B cell (primary cell): ENCODE data around the gene NFE2L1. TPM values are rescaled to one million over a fixed set of nuclear protein-coding genes. Genes with fewer than 3 reads are reported as not detected.

Source experiments
- ATAC-seq: fragments of 200-7000 bp; cut with Tn5 transposase; one replicate; pipeline ENCODE4 v1.10.0; 2021; ENCODE audit warnings: low read depth, mild to moderate bottlenecking, moderate number of reproducible peaks, moderate library complexity
- CTCF ChIA-PET: fragments of 350-600 bp; sonication (Branson Sonifier 250); formaldehyde crosslinking; loops from one replicate; lab custom pipeline; 2021; ENCODE audit warnings: antibody characterized with exemption, inconsistent platforms; lab: Charles Lee
- POLR2A ChIA-PET: fragments of 350-600 bp; sonication (Branson Sonifier 250); formaldehyde crosslinking; loops from one replicate; lab custom pipeline; 2021; ENCODE audit warnings: antibody characterized with exemption; lab: Charles Lee
- DNase-seq: peaks from one replicate; pipeline ENCODE4 v3.0.0; 2013
- H2AFZ ChIP-seq: 2 replicates; pipeline ENCODE4 v1.6.1; 2012; ENCODE audit warnings: mild to moderate bottlenecking, low read depth, low read length; ENCODE audit not compliant: insufficient read depth, poor library complexity, severe bottlenecking
- H3K27ac ChIP-seq, 2 donors: 1 replicate in 1 of 2; 2 replicates in 1 of 2; pipeline ENCODE4 v1.5.1; 2012 to 2013; ENCODE audit warnings: low read length in 2 of 2, mild to moderate bottlenecking in 2 of 2, moderate library complexity in 1 of 2
- H3K27me3 ChIP-seq, 4 experiments: fragments of 200-600 bp in 1 of 4; sonication (generic) in 1 of 4; replicated peaks in 1 of 4; 1 replicate in 2 of 4; 2 replicates in 2 of 4; pipeline versions ENCODE4 v1.6.1 to v1.7.0; 2013 to 2016; ENCODE audit warnings: low read length in 3 of 4, mild to moderate bottlenecking in 2 of 4, mixed read lengths in 1 of 4, moderate library complexity in 1 of 4; ENCODE audit not compliant: insufficient read depth in 4 of 4, control insufficient read depth in 3 of 4; ENCODE audit errors: control extremely low read depth in 1 of 4
- H3K36me3 ChIP-seq, 2 experiments: replicated peaks in 1 of 2; 1 replicate in 1 of 2; 2 replicates in 1 of 2; pipeline versions ENCODE4 v1.6.1 to v1.7.1; 2013; ENCODE audit warnings: low read length in 1 of 2; ENCODE audit not compliant: insufficient read depth in 2 of 2, control insufficient read depth in 1 of 2; ENCODE audit errors: control extremely low read depth in 1 of 2, extremely low read depth in 1 of 2
- H3K4me1 ChIP-seq, 2 donors: fragments of 200-600 bp in 1 of 2; sonication (generic) in 1 of 2; 1 replicate in 1 of 2; 2 replicates in 1 of 2; pipeline versions ENCODE4 v1.5.1 to v1.6.1; 2013 to 2017; ENCODE audit warnings: low read length in 2 of 2; ENCODE audit not compliant: control insufficient read depth in 2 of 2, insufficient read depth in 2 of 2
- H3K4me2 ChIP-seq: replicated peaks from 2 replicates; pipeline ENCODE3; 2012; ENCODE audit warnings: mild to moderate bottlenecking, low read depth, low read length; ENCODE audit not compliant: poor library complexity, severe bottlenecking
- H3K4me3 ChIP-seq, 5 experiments: fragments of 200-600 bp in 1 of 5; sonication (generic) in 1 of 5; 1 replicate in 3 of 5; 2 replicates in 2 of 5; pipeline versions ENCODE4 v1.5.1 to v1.7.0; 2011 to 2016; ENCODE audit warnings: low read length in 4 of 5, mild to moderate bottlenecking in 4 of 5, low read depth in 2 of 5, control low read depth in 1 of 5, moderate library complexity in 1 of 5; ENCODE audit not compliant: insufficient read depth in 1 of 5; ENCODE audit errors: control extremely low read depth in 1 of 5, extremely low read depth in 1 of 5
- H3K79me2 ChIP-seq: fragments of 200-600 bp; sonication (generic); one replicate; pipeline ENCODE4 v1.6.0; 2016; ENCODE audit warnings: low read length; ENCODE audit not compliant: control insufficient read depth, insufficient read depth
- H3K9ac ChIP-seq: fragments of 200-600 bp; sonication (generic); 2 replicates; pipeline ENCODE4 v1.6.1; 2017; ENCODE audit warnings: mild to moderate bottlenecking, low read length, moderate library complexity
- H3K9me3 ChIP-seq, 3 donors: one replicate each; pipeline versions ENCODE4 v1.6.1 to v1.7.1; 2013; ENCODE audit warnings: low read length in 2 of 3; ENCODE audit not compliant: control insufficient read depth in 2 of 3, insufficient read depth in 1 of 3; ENCODE audit errors: control extremely low read depth in 1 of 3
- H4K20me1 ChIP-seq: 2 replicates; pipeline ENCODE4 v1.6.0; 2012; ENCODE audit warnings: mild to moderate bottlenecking, low read length; ENCODE audit not compliant: insufficient read depth, control insufficient read depth, poor library complexity, severe bottlenecking
- H3K27ac Mint-ChIP-seq: one replicate; pipeline ENCODE4 v1.8.0; 2021; ENCODE audit warnings: mixed read lengths
- H3K27me3 Mint-ChIP-seq: one replicate; pipeline ENCODE4 v1.8.0; 2021; ENCODE audit warnings: mixed read lengths
- H3K4me1 Mint-ChIP-seq: one replicate; pipeline ENCODE4 v1.8.0; 2021; ENCODE audit warnings: mixed read lengths
- H3K4me3 Mint-ChIP-seq: one replicate; pipeline ENCODE4 v1.8.0; 2021; ENCODE audit warnings: mixed read lengths
- H3K9me3 Mint-ChIP-seq: one replicate; pipeline ENCODE4 v1.8.0; 2022; ENCODE audit warnings: mixed read lengths; ENCODE audit not compliant: insufficient read depth
- EZH2 ChIP-seq: IDR thresholded peaks from 2 replicates; pipeline ENCODE4 v1.6.1; 2012; ENCODE audit warnings: borderline replicate concordance, low read depth, mild to moderate bottlenecking, moderate library complexity, low read length; ENCODE audit not compliant: insufficient read depth, poor library complexity, severe bottlenecking
- WGBS: methylation state at CpG from one replicate; pipeline ENCODE4 v1.1.5; 2013; ENCODE audit warnings: missing lambda C conversion rate; ENCODE audit not compliant: insufficient coverage; 5-methylcytosine and 5-hydroxymethylcytosine counted together
- intact Hi-C: fragments of 100-400 bp; cut with micrococcal nuclease; formaldehyde crosslinking; loops from one replicate; pipeline ENCODE4 v1.10.0; 2022
- polyA plus RNA-seq: library from polyadenylated mRNA; depleted of rRNA; stranded (reverse); fragments of >200 nt; gene quantifications from 2 replicates; pipeline ENCODE4 v1.2.3, GENCODE V29; 2012
- total RNA-seq, 2 donors: library from RNA; stranded (reverse); fragments of 120-200 nt in 1 of 2; gene quantifications; 1 replicate in 1 of 2; 2 replicates in 1 of 2; pipeline versions ENCODE4 v1.2.3 to v1.2.4, GENCODE V29; 2013 to 2022
- TF ChIP-seq, protein P1 (sequence below): fragments of 200-600 bp; IDR thresholded peaks from one replicate; pipeline ENCODE4 v1.8.0; 2022; ENCODE audit warnings: antibody characterized with exemption, mild to moderate bottlenecking

Gene NFE2L1
- total and polyA plus RNA-seq, 2 donors (not counting 1 experiment from before 2014, with no cell fraction given): 25.2 to 66.4 TPM

DNA sequence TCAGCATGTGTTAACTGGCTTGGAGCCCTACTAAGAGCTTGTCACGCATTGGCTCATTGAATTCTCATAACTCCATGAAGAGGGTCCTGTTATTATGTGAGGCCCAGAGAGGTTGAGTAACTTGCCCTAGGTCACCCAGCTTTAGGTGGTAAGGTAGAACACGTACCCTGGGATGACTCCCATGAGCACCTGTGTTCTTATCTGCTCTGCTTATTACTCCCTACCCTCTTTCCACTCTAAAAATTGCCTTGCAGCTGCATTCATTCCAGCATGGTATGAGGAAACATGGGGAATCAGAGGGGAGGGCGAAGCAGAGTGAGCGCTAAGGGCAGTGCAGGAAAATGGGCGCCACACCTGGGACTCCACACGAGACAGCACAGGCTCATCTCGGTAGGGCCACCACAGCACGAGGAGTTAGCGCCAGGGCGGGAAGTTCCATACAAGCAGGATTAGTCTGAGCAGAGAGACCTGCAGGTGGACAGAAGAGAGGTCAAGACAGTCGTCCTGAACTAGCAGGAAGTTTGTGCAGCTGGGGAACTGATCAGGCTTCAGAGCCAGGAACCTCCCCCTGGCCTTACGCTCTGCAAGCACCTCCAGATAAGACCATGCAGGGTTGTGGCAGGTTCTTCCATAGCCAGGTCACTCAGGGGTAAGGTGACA is 20.7 kb upstream of the NFE2L1 start:
- Histone ChIP-seq H3K4me3 (no peak overlapping the region), H2AFZ (no peak overlapping the region), H3K36me3 (no peaks in the 10 kb centered on the region), H3K27me3 (peaks cover 0 to 34% (median 8%) of the 10 kb centered on the region in 4 experiments), H3K4me2 (no peak overlapping the region), H3K79me2 (no peaks in the 10 kb centered on the region), H3K27ac (no peak overlapping the region), H4K20me1 (no peaks in the 10 kb centered on the region), H3K9me3 (no peaks in the 10 kb centered on the region), H3K9ac (no peak overlapping the region), H3K4me1 (peaks cover 32 to 36% of the 10 kb centered on the region in 2 donors)
- peaks cover 11% of the 10 kb centered on the region for H3K27me3 Mint-ChIP-seq
- intact Hi-C loops: loop anchor here (10.0 kb wide), 2 partner anchors 307 to 427 kb away; no protein-coding TSS in a partner anchor
- no peaks in the 10 kb centered on the region for H3K9me3 Mint-ChIP-seq
- ChIA-PET CTCF (interaction anchor here (0.7 to 3.9 kb wide), 24 partner anchors 8 to 331 kb away, joined by 3 to 228 read pairs (median 8); partner anchors contain the start of genes COPZ2, NFE2L1 and SNX11), POLR2A (interaction anchor here (0.5 to 2.7 kb wide), 2 partner anchors 21 to 846 kb away, joined by 7 to 16 read pairs; partner anchors contain the start of gene NFE2L1)
- H3K27ac Mint-ChIP-seq: no peak overlapping the region
- 94% methylated on average over 9 of the region's 12 CpGs for WGBS
- no peak overlapping the region for H3K4me3 Mint-ChIP-seq
- DNase-seq (no peak), ATAC-seq (no peak)
- peaks cover 33% of the 10 kb centered on the region for H3K4me1 Mint-ChIP-seq
- no peak for TF ChIP-seq EZH2
- TF ChIP-seq, protein P1, sequence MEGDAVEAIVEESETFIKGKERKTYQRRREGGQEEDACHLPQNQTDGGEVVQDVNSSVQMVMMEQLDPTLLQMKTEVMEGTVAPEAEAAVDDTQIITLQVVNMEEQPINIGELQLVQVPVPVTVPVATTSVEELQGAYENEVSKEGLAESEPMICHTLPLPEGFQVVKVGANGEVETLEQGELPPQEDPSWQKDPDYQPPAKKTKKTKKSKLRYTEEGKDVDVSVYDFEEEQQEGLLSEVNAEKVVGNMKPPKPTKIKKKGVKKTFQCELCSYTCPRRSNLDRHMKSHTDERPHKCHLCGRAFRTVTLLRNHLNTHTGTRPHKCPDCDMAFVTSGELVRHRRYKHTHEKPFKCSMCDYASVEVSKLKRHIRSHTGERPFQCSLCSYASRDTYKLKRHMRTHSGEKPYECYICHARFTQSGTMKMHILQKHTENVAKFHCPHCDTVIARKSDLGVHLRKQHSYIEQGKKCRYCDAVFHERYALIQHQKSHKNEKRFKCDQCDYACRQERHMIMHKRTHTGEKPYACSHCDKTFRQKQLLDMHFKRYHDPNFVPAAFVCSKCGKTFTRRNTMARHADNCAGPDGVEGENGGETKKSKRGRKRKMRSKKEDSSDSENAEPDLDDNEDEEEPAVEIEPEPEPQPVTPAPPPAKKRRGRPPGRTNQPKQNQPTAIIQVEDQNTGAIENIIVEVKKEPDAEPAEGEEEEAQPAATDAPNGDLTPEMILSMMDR: no peak

DNA sequence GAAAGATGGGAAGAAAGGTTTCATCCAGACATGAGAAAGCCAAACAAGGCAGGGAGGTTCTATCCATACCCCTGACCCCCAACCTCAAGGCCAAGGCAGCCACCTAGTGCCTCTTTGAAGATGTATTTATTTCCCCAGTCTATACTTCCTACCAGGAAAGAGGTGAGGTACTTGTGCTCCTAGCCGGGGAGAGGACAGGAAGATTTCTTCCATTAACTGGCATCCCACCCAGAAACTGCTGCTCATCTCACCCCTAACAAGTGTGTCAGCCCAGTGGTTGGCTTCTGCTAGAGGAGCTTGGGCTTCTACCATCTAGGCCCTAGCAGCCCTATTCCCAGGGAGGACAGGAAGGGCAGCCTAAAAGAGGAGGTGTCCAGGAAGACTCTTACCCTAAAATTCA is 19.4 kb upstream of the NFE2L1 start:
- Histone ChIP-seq H3K9me3 (no peaks in the 10 kb centered on the region), H3K4me3 (no peak overlapping the region), H3K4me1 (peaks cover 24 to 27% of the 10 kb centered on the region in 2 donors), H3K27me3 (peaks cover 0 to 35% (median 5%) of the 10 kb centered on the region in 4 experiments), H3K79me2 (no peaks in the 10 kb centered on the region), H3K9ac (no peak overlapping the region), H3K27ac (no peak overlapping the region), H2AFZ (no peak overlapping the region), H3K36me3 (no peaks in the 10 kb centered on the region), H4K20me1 (no peaks in the 10 kb centered on the region), H3K4me2 (no peak overlapping the region)
- DNase-seq: no peak
- Mint-ChIP-seq H3K4me1 (peaks cover 29% of the 10 kb centered on the region), H3K9me3 (no peaks in the 10 kb centered on the region), H3K27ac (no peak overlapping the region), H3K4me3 (no peak overlapping the region), H3K27me3 (peaks cover 21% of the 10 kb centered on the region)
- no peak for ATAC-seq
- intact Hi-C loops: loop anchor here (10.0 kb wide), 2 partner anchors 306 to 426 kb away; no protein-coding TSS in a partner anchor
- CTCF ChIA-PET: interaction anchor here (3.9 kb wide), 1 partner anchor 49 kb away, joined by 228 read pairs; no protein-coding TSS in a partner anchor
- WGBS: no CpG with 5 or more reads among the region's 1 CpG
- POLR2A ChIA-PET: no interaction called here
- TF ChIP-seq, protein P1: no peak
- no peak for TF ChIP-seq EZH2
